SJSA1 (cell line): ENCODE data around the gene PRCP. TPM values are rescaled to one million over a fixed set of nuclear protein-coding genes. Genes with fewer than 3 reads are reported as not detected.
"Not testable (repeated sequence)": the region's sequence is repeated elsewhere in the genome, so short reads cannot be mapped to it uniquely, and the experiment has no call there.

ENCODE experiments used
- DNase-seq, 2 experiments: peaks; one replicate each; pipeline ENCODE4 v3.0.0-alpha.2; 2015 to 2020; ENCODE audit warnings: low spot score in 2 of 2, low read depth in 1 of 2
- H3K27ac ChIP-seq: fragments of 250-450 bp; sonication (Bioruptor Pico); 2 replicates; pipeline ENCODE4 v1.5.1; 2020; ENCODE audit warnings: mild to moderate bottlenecking, moderate library complexity
- H3K27me3 ChIP-seq: fragments of 250-450 bp; sonication (Bioruptor Pico); replicated peaks from 2 replicates; pipeline ENCODE4 v1.5.1; 2020; ENCODE audit warnings: mild to moderate bottlenecking, moderate library complexity
- H3K36me3 ChIP-seq: fragments of 250-450 bp; sonication (Bioruptor Pico); 2 replicates; pipeline ENCODE4 v1.5.1; 2020; ENCODE audit warnings: mild to moderate bottlenecking
- H3K4me1 ChIP-seq: fragments of 250-450 bp; sonication (Bioruptor Pico); replicated peaks from 2 replicates; pipeline ENCODE4 v1.6.1; 2021; ENCODE audit warnings: mild to moderate bottlenecking
- H3K4me3 ChIP-seq: fragments of 250-450 bp; sonication (Bioruptor Pico); 2 replicates; pipeline ENCODE4 v1.5.1; 2020; ENCODE audit warnings: mild to moderate bottlenecking
- H3K9me3 ChIP-seq: fragments of 250-450 bp; sonication (Bioruptor Pico); replicated peaks from 2 replicates; pipeline ENCODE4 v1.5.1; 2020; ENCODE audit warnings: mild to moderate bottlenecking
- total RNA-seq: library from RNA; depleted of rRNA; stranded (reverse); fragments of >200 nt; shearing (Covaris generic); gene quantifications from 2 replicates; pipeline ENCODE4 v1.2.3, GENCODE V29; 2014

The PRCP gene
- total RNA-seq, 1 experiment from 2014 or later, result 38.5 TPM

DNA sequence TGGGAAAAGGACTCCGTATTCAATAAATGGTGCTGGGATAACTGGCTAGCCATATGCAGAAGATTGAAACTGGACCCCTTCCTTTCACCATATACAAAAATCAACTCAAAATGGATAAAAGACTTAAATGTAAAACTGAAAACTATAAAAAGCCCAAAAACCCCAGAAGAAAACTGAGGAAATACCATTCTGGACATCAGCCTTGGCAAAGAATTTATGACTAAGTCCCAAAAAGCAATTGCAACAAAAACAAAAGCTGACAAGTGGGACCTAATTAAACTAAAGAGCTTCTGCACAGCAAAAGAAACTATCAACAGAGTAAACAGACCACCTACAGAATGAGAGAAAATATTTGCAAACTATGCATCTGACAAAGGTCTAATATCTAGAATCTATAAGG is 45.3 kb downstream of the PRCP start:
- DNase-seq, result peak in 1 of 2 experiments; percentile 51
- not testable (repeated sequence) for H3K36me3 ChIP-seq, H3K4me3 ChIP-seq, H3K9me3 ChIP-seq, H3K27me3 ChIP-seq
- Histone ChIP-seq H3K27ac (peak overlapping the region; percentile 85), H3K4me1 (peaks cover 60% of the 10 kb centered on the region)

DNA sequence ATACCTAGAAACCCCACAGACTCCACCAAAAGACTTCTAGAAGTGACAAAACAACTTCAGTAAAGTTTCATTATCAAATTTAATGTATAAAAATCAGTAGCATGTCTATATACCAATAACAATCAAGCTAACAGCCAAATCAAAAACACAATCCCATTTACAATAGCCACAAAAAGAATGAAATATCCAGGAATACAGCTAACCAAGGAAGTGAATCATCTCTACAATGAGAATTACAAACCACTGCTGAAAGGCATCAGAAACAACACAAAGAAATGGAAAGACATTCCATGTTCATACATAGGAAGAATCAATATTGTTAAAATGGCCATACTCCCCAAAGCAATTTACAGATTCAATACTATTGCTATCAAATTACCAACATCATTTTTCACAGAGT is 46.0 kb downstream of the PRCP start:
- H3K27ac ChIP-seq, result peak overlapping the region; percentile 85
- no peak overlapping the region for H3K4me3 ChIP-seq
- H3K4me1 ChIP-seq, result peaks cover 53% of the 10 kb centered on the region
- no peaks in the 10 kb centered on the region for H3K9me3 ChIP-seq
- peak in 1 of 2 experiments; percentile 31 for DNase-seq
- H3K36me3 ChIP-seq, result no peaks in the 10 kb centered on the region
- no peaks in the 10 kb centered on the region for H3K27me3 ChIP-seq

DNA sequence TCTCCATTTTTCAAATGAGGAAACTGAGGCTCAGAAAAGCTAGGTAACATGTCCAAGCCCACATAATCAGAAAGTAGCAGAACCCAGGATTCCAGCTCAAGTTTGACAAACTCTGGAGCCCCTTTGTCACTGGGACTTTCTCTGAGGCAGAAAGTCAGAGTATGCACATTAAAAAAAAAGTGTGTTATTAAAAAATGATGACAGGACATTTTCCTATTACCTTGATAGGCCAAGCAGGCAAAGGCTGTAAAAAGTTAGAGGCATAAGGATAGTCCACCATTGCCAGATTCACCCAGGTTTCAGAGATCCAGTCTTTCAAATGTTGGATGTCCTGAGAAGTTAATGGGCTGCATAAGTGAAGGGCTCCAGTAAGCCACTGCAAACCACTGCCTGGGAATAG is 51.4 kb downstream of the PRCP start:
- DNase-seq, result no peak
- peaks cover 7% of the 10 kb centered on the region for H3K4me1 ChIP-seq
- no peak overlapping the region for H3K4me3 ChIP-seq
- H3K27me3 ChIP-seq, result no peaks in the 10 kb centered on the region
- no peaks in the 10 kb centered on the region for H3K36me3 ChIP-seq
- H3K27ac ChIP-seq, result no peak overlapping the region
- H3K9me3 ChIP-seq, result no peaks in the 10 kb centered on the region

DNA sequence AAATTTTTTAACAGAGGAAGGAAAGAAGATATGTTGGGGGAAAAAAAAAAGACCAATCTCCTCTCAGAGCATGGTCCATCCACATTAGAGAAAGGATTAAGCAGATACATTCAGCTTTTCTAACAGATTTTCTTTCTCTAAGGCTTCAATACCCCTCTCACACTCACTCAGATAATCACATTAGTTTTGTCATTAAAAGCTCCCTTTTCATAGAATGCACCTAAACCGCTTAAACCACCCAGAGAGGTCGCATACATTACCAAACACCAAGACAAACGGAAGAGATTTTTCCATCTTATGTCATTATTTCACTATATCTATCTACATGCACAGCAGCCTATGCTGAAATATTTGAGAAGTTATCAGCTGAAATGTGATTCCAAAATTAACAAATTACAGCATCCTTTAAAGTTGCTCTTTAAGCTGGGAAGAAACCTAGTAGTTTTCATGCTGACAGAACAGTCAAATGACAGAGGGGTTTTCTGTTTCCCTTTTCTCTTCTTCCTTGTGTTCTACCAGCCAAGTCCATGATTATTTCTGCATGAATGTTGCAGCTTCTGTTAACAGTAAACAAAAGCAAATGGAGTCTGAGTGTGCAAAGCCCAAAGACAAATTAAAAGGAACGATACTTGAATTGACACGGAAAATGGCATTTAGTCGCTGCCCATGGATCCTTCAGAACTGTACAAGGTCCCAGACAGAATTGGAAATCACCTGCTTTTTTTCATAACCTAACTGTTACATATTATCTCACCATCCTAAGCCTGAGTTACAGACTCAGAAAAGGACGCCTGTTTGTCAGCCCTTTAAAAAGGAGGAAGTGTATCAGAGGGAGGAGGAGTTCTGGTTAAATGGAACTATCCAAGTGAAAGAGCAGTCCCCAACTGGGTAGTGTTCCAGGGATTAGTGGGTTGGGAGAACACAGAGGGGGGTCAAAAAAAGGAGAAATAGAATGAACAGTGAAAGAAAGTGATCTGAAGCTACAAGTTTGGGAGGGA is 54.6 kb downstream of the PRCP start:
- Histone ChIP-seq H3K36me3 (no peaks in the 10 kb centered on the region), H3K27me3 (no peaks in the 10 kb centered on the region), H3K9me3 (no peaks in the 10 kb centered on the region), H3K4me3 (no peak overlapping the region), H3K4me1 (peaks cover 10% of the 10 kb centered on the region; the same call in 1 of the 2 replicates), H3K27ac (no peak overlapping the region)
- no peak for DNase-seq

DNA sequence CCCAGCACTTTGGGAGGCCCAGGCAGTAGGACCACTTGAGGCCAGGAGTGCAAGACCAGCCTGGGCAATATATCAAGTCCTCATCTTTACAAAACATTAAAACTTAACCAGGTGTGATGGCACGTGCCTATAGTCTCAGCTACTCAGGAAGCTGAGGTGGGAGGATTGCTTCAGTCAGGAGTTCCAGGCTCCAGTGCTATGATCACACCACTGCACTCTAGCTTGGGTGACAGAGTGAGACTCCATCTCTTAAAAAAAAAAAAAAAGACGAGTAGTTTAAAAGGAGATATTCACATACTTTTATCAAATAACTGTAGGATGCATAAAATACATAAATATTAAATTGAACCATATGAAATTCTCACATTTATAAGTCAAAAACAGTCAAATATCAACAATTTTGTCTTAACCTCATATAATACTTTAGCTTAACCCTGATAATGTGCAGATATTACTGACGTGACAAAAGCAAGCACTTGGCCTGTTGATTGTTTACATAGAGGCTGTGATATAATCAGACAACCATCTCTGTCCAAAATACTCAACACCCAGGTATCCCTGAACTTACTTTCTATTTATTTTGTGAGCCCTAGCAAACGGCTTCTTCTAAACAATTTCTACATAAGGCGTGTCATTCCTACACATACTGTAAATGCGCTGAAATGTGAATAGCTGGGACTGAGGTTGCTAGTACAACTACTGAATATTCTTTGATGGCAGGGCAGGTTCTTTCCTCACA is 57.0 kb downstream of the PRCP start:
- Histone ChIP-seq H3K36me3 (no peaks in the 10 kb centered on the region), H3K27ac (no peak overlapping the region)
- peak in 1 of 2 experiments; percentile 34 for DNase-seq

DNA sequence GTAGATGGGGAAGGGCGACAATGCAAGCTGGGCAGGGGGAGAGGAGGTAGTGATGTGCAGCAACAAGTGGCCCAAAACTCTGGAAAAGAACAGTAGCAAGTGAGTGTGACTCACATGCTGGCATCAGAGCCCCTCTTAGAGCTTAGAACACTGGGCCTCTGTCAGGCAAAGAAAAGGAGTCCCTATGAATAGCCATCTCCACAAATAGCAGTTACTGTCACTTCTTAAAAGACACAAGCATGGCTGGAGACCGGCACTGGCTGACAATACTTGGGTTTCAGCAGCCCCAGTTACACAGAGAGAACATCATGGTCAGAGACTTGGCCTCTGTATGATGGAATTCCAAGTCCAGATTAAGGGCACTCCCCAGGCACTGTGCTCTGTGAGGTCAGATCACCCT is 58.2 kb downstream of the PRCP start:
- Histone ChIP-seq H3K9me3 (no peaks in the 10 kb centered on the region), H3K4me3 (no peak overlapping the region), H3K36me3 (no peaks in the 10 kb centered on the region), H3K4me1 (peaks cover 10% of the 10 kb centered on the region; the same call in 1 of the 2 replicates), H3K27ac (no peak overlapping the region), H3K27me3 (no peaks in the 10 kb centered on the region)
- DNase-seq, result no peak

More for the DNA sequence above, 57.0 kb downstream of the PRCP start:
- Histone ChIP-seq H3K9me3 (no peaks in the 10 kb centered on the region), H3K4me3 (no peak overlapping the region), H3K27me3 (no peaks in the 10 kb centered on the region), H3K4me1 (peaks cover 10% of the 10 kb centered on the region; the same call in 1 of the 2 replicates)

DNA sequence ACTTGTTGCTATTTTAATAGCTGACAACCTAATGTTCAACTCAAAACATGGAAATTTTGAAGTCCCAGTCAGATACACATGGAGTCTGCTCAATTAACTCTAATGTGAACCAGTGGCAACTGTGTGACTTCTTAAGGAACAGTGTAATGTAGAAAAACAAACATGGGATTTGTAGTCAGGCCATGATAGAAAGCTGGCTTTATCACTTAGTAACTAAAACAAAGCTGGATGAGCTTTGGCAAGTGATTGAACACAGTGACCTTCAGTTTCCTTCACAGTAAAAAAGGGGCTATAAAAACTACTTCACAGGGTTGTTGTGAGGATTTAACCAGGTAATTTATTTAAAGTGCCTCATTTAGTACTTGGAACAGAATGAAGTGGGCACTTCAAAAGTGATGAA is 62.6 kb downstream of the PRCP start:
- H3K27me3 ChIP-seq, result no peaks in the 10 kb centered on the region
- H3K4me3 ChIP-seq, result no peak overlapping the region
- H3K9me3 ChIP-seq, result no peaks in the 10 kb centered on the region
- no peak overlapping the region for H3K27ac ChIP-seq
- DNase-seq, result no peak
- H3K4me1 ChIP-seq, result no peaks in the 10 kb centered on the region
- H3K36me3 ChIP-seq, result no peaks in the 10 kb centered on the region

DNA sequence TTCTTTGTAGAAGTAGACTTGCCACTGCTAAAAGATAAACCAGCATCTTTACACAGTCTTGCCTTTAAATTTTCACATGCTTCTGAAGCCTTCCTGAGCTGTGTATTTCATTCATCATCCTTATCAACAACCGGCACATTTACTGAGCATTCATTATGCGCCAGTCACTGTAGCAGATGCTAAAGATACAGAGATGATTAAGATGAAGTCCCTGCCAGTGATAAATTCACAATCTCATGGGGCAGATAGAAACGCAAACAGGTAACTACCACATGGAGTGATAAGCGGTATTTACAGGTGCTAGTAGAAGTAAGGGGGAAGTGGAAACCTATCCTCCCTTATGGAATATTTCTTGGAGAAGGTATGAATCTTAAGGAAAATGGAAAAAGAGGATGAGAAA is 67.2 kb downstream of the PRCP start:
- no peaks in the 10 kb centered on the region for H3K27me3 ChIP-seq

DNA sequence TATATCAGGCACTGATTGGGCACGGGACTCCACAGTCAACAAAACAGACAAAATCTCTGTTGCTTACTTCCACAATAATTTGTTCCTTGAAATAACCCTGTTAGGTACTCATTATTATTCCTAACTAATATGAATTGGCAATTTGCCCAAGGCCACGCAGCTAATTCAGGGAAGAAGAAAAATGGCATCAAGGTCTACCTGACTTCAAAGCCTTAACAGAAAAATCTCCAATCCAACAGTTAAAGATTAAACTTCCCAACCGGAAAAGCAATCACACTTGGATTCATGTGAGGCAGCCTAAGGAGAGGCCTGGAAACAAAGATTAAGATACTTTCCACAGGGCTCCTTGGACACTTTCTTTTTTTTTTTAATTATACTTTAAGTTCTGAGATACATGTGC is 68.9 kb downstream of the PRCP start:
- no peaks in the 10 kb centered on the region for H3K4me1 ChIP-seq
- H3K27ac ChIP-seq, result no peak overlapping the region
- no peaks in the 10 kb centered on the region for H3K36me3 ChIP-seq
- no peaks in the 10 kb centered on the region for H3K27me3 ChIP-seq
- no peaks in the 10 kb centered on the region for H3K9me3 ChIP-seq
- H3K4me3 ChIP-seq, result no peak overlapping the region
- DNase-seq, result no peak

More for the DNA sequence above, 67.2 kb downstream of the PRCP start:
- no peaks in the 10 kb centered on the region for H3K4me1 ChIP-seq
- no peak for DNase-seq
- no peak overlapping the region for H3K27ac ChIP-seq
- H3K4me3 ChIP-seq, result no peak overlapping the region
- H3K36me3 ChIP-seq, result no peaks in the 10 kb centered on the region
- H3K9me3 ChIP-seq, result no peaks in the 10 kb centered on the region

DNA sequence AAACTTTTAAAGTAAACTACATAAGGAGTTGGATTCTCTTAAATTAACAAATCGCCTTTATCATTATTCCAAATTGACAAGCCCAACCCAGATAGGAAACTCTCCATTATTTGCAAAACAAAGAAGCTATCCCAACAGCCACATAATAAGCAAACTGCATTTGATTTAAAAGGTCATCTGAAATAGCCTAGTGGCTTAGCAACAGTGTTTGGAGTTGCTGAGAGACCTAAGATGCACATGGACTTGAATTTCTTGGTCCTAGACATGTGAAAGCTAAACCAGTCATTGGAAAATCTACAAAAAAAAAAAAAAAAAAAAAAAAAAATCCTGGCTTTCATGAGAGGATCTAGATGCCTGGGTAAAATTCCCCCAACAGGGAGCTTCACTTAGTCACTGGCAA is 69.5 kb downstream of the PRCP start:
- Histone ChIP-seq H3K36me3 (no peaks in the 10 kb centered on the region), H3K4me3 (no peak overlapping the region), H3K27ac (no peak overlapping the region), H3K4me1 (no peaks in the 10 kb centered on the region), H3K27me3 (no peaks in the 10 kb centered on the region), H3K9me3 (no peaks in the 10 kb centered on the region)
- DNase-seq, result no peak

DNA sequence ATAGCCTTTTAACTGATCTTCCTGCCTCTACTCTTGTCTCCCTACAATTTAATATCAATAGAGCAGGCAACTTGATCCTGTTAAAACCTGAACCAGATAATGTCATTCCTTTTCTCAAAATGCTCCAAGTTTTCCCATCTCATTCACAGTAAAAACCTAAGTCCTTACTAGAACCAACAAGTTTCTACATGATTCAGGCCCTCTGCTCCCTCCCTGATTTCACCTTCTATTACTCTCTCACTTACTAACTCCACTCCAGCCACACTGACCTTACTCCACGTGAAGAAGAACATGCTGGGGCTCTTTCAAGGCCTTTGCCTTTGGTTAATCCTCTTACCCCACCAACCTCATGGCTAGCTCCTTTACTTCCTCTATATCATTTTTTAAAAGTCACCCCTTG is 71.1 kb downstream of the PRCP start:
- H3K9me3 ChIP-seq, result no peaks in the 10 kb centered on the region

DNA sequence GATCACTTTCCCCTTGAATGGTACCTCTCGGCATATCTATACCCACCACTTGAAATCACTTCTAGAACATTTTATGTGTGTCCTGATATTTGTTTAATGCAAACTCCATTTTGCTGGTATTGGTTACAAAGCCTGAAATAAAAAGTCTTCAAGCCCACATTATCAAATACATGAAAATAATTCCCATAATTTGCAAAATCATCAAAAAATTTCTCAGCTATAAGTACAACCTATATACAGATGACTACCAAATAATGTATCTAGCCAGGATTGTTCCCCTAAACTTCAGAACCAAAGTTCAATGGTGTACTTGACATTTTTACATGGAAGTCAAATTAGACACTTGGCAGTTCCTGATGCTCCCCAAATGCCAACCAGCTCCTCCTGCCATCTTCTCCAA is 71.8 kb downstream of the PRCP start:
- no peak for DNase-seq
- Histone ChIP-seq H3K9me3 (no peaks in the 10 kb centered on the region), H3K27me3 (no peaks in the 10 kb centered on the region), H3K4me3 (no peak overlapping the region), H3K36me3 (no peaks in the 10 kb centered on the region), H3K4me1 (no peaks in the 10 kb centered on the region), H3K27ac (no peak overlapping the region)

More for the DNA sequence above, 71.1 kb downstream of the PRCP start:
- DNase-seq, result no peak
- Histone ChIP-seq H3K4me3 (no peak overlapping the region), H3K27ac (no peak overlapping the region), H3K27me3 (no peaks in the 10 kb centered on the region), H3K4me1 (no peaks in the 10 kb centered on the region), H3K36me3 (no peaks in the 10 kb centered on the region)

DNA sequence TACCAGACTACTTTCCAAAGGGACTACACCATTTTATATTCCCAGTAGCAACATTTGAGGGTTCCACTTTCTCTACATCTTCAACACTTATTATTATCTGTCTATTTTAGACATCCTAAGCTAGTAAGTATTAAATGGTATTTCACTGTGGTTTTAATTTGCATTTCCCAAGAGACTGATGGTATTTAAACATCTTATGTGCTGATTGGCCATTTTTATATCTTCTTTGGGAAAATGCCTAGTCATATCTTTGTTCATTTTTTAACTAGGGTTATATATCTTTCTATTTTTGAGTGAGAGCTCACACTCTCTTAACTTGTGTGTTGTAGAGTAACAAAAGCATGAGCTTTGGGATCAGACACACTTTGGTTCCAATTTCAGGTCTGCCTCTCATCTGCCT is 73.7 kb downstream of the PRCP start:
- Histone ChIP-seq H3K4me3 (no peak overlapping the region), H3K27ac (no peak overlapping the region), H3K4me1 (no peaks in the 10 kb centered on the region), H3K9me3 (no peaks in the 10 kb centered on the region), H3K36me3 (no peaks in the 10 kb centered on the region), H3K27me3 (no peaks in the 10 kb centered on the region)
- DNase-seq, result no peak
